HEK293 (cell line): ENCODE measurements around the gene SFXN4.
A peak's percentile ranks its signal among the peaks of the same experiment; 100 is the strongest.

Source experiments
- BCL11A ChIP-seq: fragments of 450-650 bp; formaldehyde crosslinking; IDR thresholded peaks from 2 replicates; pipeline ENCODE4 v1.5.1; 2016; ENCODE audit warnings: low read depth, missing biosample characterization, missing genetic modification characterization
- BCL11B ChIP-seq: fragments of 450-650 bp; formaldehyde crosslinking; IDR thresholded peaks from 2 replicates; pipeline ENCODE4 v1.5.1; 2016; ENCODE audit warnings: low read depth, missing biosample characterization, missing genetic modification characterization
- HOXA7 ChIP-seq: sonication (generic); formaldehyde crosslinking; IDR thresholded peaks from 2 replicates; pipeline ENCODE4 v1.8.1; 2022; ENCODE audit warnings: missing genetic modification reagents, borderline replicate concordance
- KLF10 ChIP-seq: fragments of 450-650 bp; IDR thresholded peaks from 2 replicates; pipeline ENCODE4 v1.5.1; 2018; ENCODE audit warnings: missing biosample characterization, mild to moderate bottlenecking, missing genetic modification characterization
- KLF17 ChIP-seq: fragments of 450-650 bp; formaldehyde crosslinking; IDR thresholded peaks from 2 replicates; pipeline ENCODE4 v1.5.1; 2016; ENCODE audit warnings: missing biosample characterization, missing genetic modification characterization
- PATZ1 ChIP-seq: fragments of 450-650 bp; formaldehyde crosslinking; IDR thresholded peaks from 2 replicates; pipeline ENCODE4 v1.5.1; 2016; ENCODE audit warnings: missing biosample characterization, missing genetic modification characterization
- SCRT1 ChIP-seq: fragments of 450-650 bp; formaldehyde crosslinking; IDR thresholded peaks from 2 replicates; pipeline ENCODE4 v1.5.1; 2016; ENCODE audit warnings: missing biosample characterization, missing genetic modification characterization, borderline replicate concordance
- SP7 ChIP-seq: fragments of 450-650 bp; formaldehyde crosslinking; IDR thresholded peaks from 2 replicates; pipeline ENCODE4 v1.5.1; 2016; ENCODE audit warnings: missing biosample characterization, missing genetic modification characterization
- ZBTB10 ChIP-seq: fragments of 450-650 bp; formaldehyde crosslinking; IDR thresholded peaks from 2 replicates; pipeline ENCODE4 v1.5.1; 2016; ENCODE audit warnings: missing biosample characterization, missing genetic modification characterization
- ZNF138 ChIP-seq: fragments of 450-650 bp; formaldehyde crosslinking; IDR thresholded peaks from 2 replicates; pipeline ENCODE4 v1.5.1; 2016; ENCODE audit warnings: missing biosample characterization, missing genetic modification characterization, borderline replicate concordance
- ZNF146 ChIP-seq: fragments of 450-650 bp; formaldehyde crosslinking; IDR thresholded peaks from 2 replicates; pipeline ENCODE4 v1.5.1; 2016; ENCODE audit warnings: missing biosample characterization, missing genetic modification characterization
- ZNF155 ChIP-seq: fragments of 450-650 bp; formaldehyde crosslinking; IDR thresholded peaks from 2 replicates; pipeline ENCODE4 v1.5.1; 2016; ENCODE audit warnings: missing biosample characterization, missing genetic modification characterization
- ZNF157 ChIP-seq: fragments of 450-650 bp; formaldehyde crosslinking; IDR thresholded peaks from 2 replicates; pipeline ENCODE4 v1.5.1; 2016; ENCODE audit warnings: missing biosample characterization, missing genetic modification characterization
- ZNF174 ChIP-seq: fragments of 450-650 bp; formaldehyde crosslinking; IDR thresholded peaks from 2 replicates; pipeline ENCODE4 v1.5.0; 2017; ENCODE audit warnings: missing biosample characterization, mild to moderate bottlenecking, missing genetic modification characterization
- ZNF280D ChIP-seq: fragments of 450-650 bp; formaldehyde crosslinking; IDR thresholded peaks from 2 replicates; pipeline ENCODE4 v1.5.1; 2016; ENCODE audit warnings: missing biosample characterization, missing genetic modification characterization
- ZNF354C ChIP-seq: fragments of 450-650 bp; formaldehyde crosslinking; IDR thresholded peaks from 2 replicates; pipeline ENCODE4 v1.5.1; 2016; ENCODE audit warnings: missing biosample characterization, missing genetic modification characterization, low read depth, borderline replicate concordance
- ZNF449 ChIP-seq: fragments of 450-650 bp; formaldehyde crosslinking; IDR thresholded peaks from 2 replicates; pipeline ENCODE4 v1.5.1; 2017; ENCODE audit warnings: missing biosample characterization, mild to moderate bottlenecking, missing genetic modification characterization, moderate library complexity
- ZNF610 ChIP-seq: fragments of 450-650 bp; formaldehyde crosslinking; IDR thresholded peaks from 2 replicates; pipeline ENCODE4 v1.5.1; 2016; ENCODE audit warnings: missing biosample characterization, missing genetic modification characterization, borderline replicate concordance
- ZNF624 ChIP-seq: fragments of 450-650 bp; formaldehyde crosslinking; IDR thresholded peaks from 2 replicates; pipeline ENCODE4 v1.5.1; 2017; ENCODE audit warnings: missing biosample characterization, missing genetic modification characterization
- ZNF645 ChIP-seq: fragments of 450-650 bp; formaldehyde crosslinking; IDR thresholded peaks from 2 replicates; pipeline ENCODE4; 2016; ENCODE audit warnings: missing biosample characterization, missing genetic modification characterization
- ZNF660 ChIP-seq: fragments of 450-650 bp; IDR thresholded peaks from 2 replicates; pipeline ENCODE4 v1.5.1; 2018; ENCODE audit warnings: missing biosample characterization, mild to moderate bottlenecking, missing genetic modification characterization
- ZNF664 ChIP-seq: fragments of 450-650 bp; formaldehyde crosslinking; IDR thresholded peaks from 2 replicates; pipeline ENCODE4 v1.5.1; 2016; ENCODE audit warnings: missing biosample characterization, missing genetic modification characterization
- ZNF777 ChIP-seq: fragments of 450-650 bp; formaldehyde crosslinking; IDR thresholded peaks from 2 replicates; pipeline ENCODE4 v1.5.1; 2017; ENCODE audit warnings: missing biosample characterization, missing genetic modification characterization, borderline replicate concordance
- ZSCAN18 ChIP-seq: fragments of 450-650 bp; formaldehyde crosslinking; IDR thresholded peaks from 2 replicates; pipeline ENCODE4 v1.5.1; 2016; ENCODE audit warnings: missing biosample characterization, missing genetic modification characterization
- ZXDB ChIP-seq: fragments of 450-650 bp; formaldehyde crosslinking; IDR thresholded peaks from 2 replicates; pipeline ENCODE4 v1.5.1; 2016; ENCODE audit warnings: missing biosample characterization, missing genetic modification characterization

The SFXN4 gene

GRCh38 chr10:119165171-119166117, at the start of gene SFXN4 (continued):
- TF ChIP-seq PATZ1 (tag by site-specific recombination) (peak; percentile 80), HOXA7 (no peak), BCL11A (tag by site-specific recombination) (peak; percentile 69; the same call in 1 of the 2 replicates), ZNF157 (tag by site-specific recombination) (no peak), ZNF280D (tag by site-specific recombination) (no peak), ZNF664 (tag by site-specific recombination) (no peak), BCL11B (tag by site-specific recombination) (peak; percentile 29; the same call in 1 of the 2 replicates), ZSCAN18 (tag by site-specific recombination) (no peak), ZNF610 (no peak), ZNF449 (0 out of 2 replicates have a peak, but pooled peaks have one; percentile 66), ZNF354C (tag by site-specific recombination) (no peak), ZNF777 (tag by site-specific recombination) (peak; percentile 45; the same call in 1 of the 2 replicates), ZNF660 (tag by site-specific recombination) (peak; percentile 68; the same call in 1 of the 2 replicates), KLF10 (tag by site-specific recombination) (no peak), SP7 (tag by site-specific recombination) (peak; percentile 74), KLF17 (peak; percentile 22), ZNF174 (no peak), ZNF155 (no peak), ZXDB (tag by site-specific recombination) (no peak; the same call in none of the 2 replicates), ZBTB10 (peak; percentile 41; the same call in 1 of the 2 replicates), ZNF645 (tag by site-specific recombination) (no peak), ZNF138 (0 out of 2 replicates have a peak, but pooled peaks have one; percentile 8), SCRT1 (no peak), ZNF146 (tag by site-specific recombination) (no peak), ZNF624 (tag by site-specific recombination) (no peak)
